Right atrium auricular region (tissue), 2 donors: ENCODE data around the gene HADHA. TPM values are rescaled to one million over a fixed set of nuclear protein-coding genes. Genes with fewer than 3 reads are reported as not detected.

Source experiments
- DNase-seq: peaks from one replicate; pipeline ENCODE4 v3.0.0-alpha.2; 2019; ENCODE audit warnings: low spot score
- H3K27ac ChIP-seq, 2 donors: fragments of 200-600 bp; sonication (generic); 1 replicate in 1 of 2; 2 replicates in 1 of 2; pipeline ENCODE4 v1.5.1; 2016 to 2019
- H3K27me3 ChIP-seq, 2 donors: fragments of 200-600 bp; sonication (generic); one replicate each; pipeline versions ENCODE4 v1.5.1 to v1.6.0; 2017 to 2019
- H3K36me3 ChIP-seq: fragments of 200-600 bp; sonication (generic); one replicate; pipeline ENCODE4 v1.5.1; 2016
- H3K4me1 ChIP-seq, 2 donors: fragments of 200-600 bp; sonication (generic); one replicate each; pipeline versions ENCODE4 v1.5.1 to v1.6.0; 2017 to 2019
- H3K4me3 ChIP-seq, 2 donors: fragments of 200-600 bp; sonication (generic); 1 replicate in 1 of 2; 2 replicates in 1 of 2; pipeline ENCODE4 v1.5.1; 2017 to 2019; ENCODE audit warnings: mild to moderate bottlenecking in 1 of 2, moderate library complexity in 1 of 2
- H3K9me3 ChIP-seq, 2 donors: fragments of 200-600 bp; sonication (generic); one replicate each; pipeline ENCODE4 v1.5.1; 2019
- CTCF ChIP-seq, 2 donors: fragments of 200-600 bp; sonication (generic); IDR thresholded peaks; one replicate each; pipeline ENCODE4 v1.5.1; 2019; ENCODE audit warnings: antibody characterized with exemption in 2 of 2
- total RNA-seq, 2 donors: library from RNA; depleted of rRNA; stranded (reverse); fragments of >200 nt; gene quantifications; one replicate each; pipeline ENCODE4 v1.1.0, GENCODE V29; 2016

Gene HADHA
- 100 to 1,000 TPM; 333 to 364 TPM for total RNA-seq

GRCh38 chr2:26244309-26245230, at the start of gene HADHA, which contains the start of gene HADHB:
Gene HADHA (minus strand): TSS chr2:26244632. CDS start chr2:26244596, 36 bp downstream.
Gene HADHB (plus strand): TSS chr2:26244939. CDS start chr2:26254255, 9,316 bp downstream.
- TF ChIP-seq CTCF (IDR thresholded peaks at IDR 0.05) = peak in 1 of 2 donors; percentile 48
- Histone ChIP-seq H3K4me1 (peaks cover 0 to 50% of the 10 kb centered on the region in 2 donors), H3K9me3 (no peaks in the 10 kb centered on the region), H3K4me3 (peak within 1 kb of the TSS; percentile 77 to 81), H3K36me3 (no peaks in the 10 kb centered on the region), H3K27me3 (no peaks in the 10 kb centered on the region), H3K27ac (peak within 1 kb of the TSS; percentile 93 to 96)
- DNase-seq = peak; percentile 92

- Histone ChIP-seq H3K4me1 (no peaks in the 10 kb centered on the region), H3K36me3 (peaks cover 29% of the 10 kb centered on the region), H3K4me3 (no peak overlapping the region), H3K27me3 (no peaks in the 10 kb centered on the region), H3K9me3 (no peaks in the 10 kb centered on the region), H3K27ac (no peak overlapping the region)
- TF ChIP-seq CTCF (IDR thresholded peaks at IDR 0.05) = no peak
- no peak for DNase-seq
Measured at GRCh38 chr2:26292646-26293045, 48.2 kb upstream of the HADHA start.

GRCh38 chr2:26290001-26290400, 45.6 kb upstream of the HADHA start:
- Histone ChIP-seq H3K27me3 (no peaks in the 10 kb centered on the region), H3K27ac (no peak overlapping the region), H3K4me1 (no peaks in the 10 kb centered on the region), H3K4me3 (no peak overlapping the region), H3K36me3 (peaks cover 54% of the 10 kb centered on the region), H3K9me3 (no peaks in the 10 kb centered on the region)
- no peak for DNase-seq
- no peak for TF ChIP-seq CTCF (IDR thresholded peaks at IDR 0.05)

- no peak overlapping the region for H3K27ac ChIP-seq
- no peaks in the 10 kb centered on the region for H3K27me3 ChIP-seq
- no peak for TF ChIP-seq CTCF (IDR thresholded peaks at IDR 0.05)
- no peak overlapping the region for H3K4me3 ChIP-seq
- DNase-seq = no peak
- H3K36me3 ChIP-seq = peaks cover 93% of the 10 kb centered on the region
- no peaks in the 10 kb centered on the region for H3K4me1 ChIP-seq
- no peaks in the 10 kb centered on the region for H3K9me3 ChIP-seq
Measured at GRCh38 chr2:26285931-26286330, 41.5 kb upstream of the HADHA start.

- no peaks in the 10 kb centered on the region for H3K9me3 ChIP-seq
- H3K36me3 ChIP-seq = peaks cover 95% of the 10 kb centered on the region
- no peak for TF ChIP-seq CTCF (IDR thresholded peaks at IDR 0.05)
- H3K4me1 ChIP-seq = no peaks in the 10 kb centered on the region
- H3K4me3 ChIP-seq = no peak overlapping the region
- no peak for DNase-seq
- no peak overlapping the region for H3K27ac ChIP-seq
- no peaks in the 10 kb centered on the region for H3K27me3 ChIP-seq
Measured at GRCh38 chr2:26284132-26284531, 39.7 kb upstream of the HADHA start.
